GM12872 (cell line): ENCODE data around the gene MYO16.

ENCODE experiments used
- CTCF ChIP-seq: IDR thresholded peaks from 3 replicates; pipeline ENCODE4 v1.5.1; 2011; ENCODE audit warnings: low read depth, mild to moderate bottlenecking, low read length, moderate library complexity; ENCODE audit not compliant: insufficient read depth

MYO16 gene

DNA sequence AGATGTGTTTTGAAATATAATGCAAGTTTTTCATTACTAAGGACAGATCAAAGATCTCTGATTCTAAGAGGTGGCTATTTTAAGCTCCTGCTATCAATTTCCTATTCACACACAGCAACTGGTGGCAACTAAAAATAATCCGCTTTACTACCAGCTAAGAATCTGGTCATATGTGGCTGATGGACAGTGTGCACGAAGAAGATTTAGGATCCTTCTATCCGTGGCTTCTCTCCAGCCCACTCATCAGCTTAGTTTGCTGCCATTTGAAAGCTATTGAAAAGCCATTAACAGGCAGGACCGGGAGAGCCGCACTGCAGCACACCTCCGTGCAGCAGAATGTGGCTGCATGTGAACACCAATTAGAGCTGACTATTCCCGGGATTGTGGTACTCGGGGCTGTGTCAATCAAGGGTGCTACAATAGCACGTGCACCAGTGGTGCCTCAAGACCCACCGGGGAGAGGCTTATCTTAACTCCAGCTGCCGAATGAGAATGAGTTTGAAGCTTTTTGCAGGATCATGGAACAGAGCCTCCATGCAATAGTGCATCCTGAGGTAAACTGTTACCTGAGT, at the start of gene MYO16:
TSS of gene MYO16 (plus strand) at position 431 of the 572 bp plus-strand sequence. CDS start 234 bp downstream, outside the sequence.
- TF ChIP-seq CTCF: no peak

- TF ChIP-seq CTCF: no peak
These were observed 42.6 kb upstream of the MYO16 start for GRCh38 chr13:108586826-108587225.

DNA sequence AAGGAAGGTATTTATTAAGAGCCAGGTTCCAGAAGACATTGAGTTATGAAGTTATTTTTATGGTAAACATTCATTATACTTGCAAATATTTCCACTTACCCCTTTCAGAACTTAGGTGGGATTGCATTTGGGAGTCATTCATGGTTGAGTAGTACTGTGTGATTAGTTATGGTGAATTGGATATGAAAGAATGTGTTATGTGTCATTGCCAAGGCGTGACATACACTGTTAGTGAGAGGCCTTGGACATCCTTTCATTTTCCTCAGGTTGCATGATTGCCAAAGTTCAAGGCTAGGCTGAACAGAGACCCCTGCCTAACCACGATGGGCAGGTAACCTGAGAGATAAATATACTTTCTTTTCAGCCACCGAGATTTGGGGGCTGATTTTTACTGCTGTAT, 40.9 kb upstream of the MYO16 start:
- TF ChIP-seq CTCF: no peak

DNA sequence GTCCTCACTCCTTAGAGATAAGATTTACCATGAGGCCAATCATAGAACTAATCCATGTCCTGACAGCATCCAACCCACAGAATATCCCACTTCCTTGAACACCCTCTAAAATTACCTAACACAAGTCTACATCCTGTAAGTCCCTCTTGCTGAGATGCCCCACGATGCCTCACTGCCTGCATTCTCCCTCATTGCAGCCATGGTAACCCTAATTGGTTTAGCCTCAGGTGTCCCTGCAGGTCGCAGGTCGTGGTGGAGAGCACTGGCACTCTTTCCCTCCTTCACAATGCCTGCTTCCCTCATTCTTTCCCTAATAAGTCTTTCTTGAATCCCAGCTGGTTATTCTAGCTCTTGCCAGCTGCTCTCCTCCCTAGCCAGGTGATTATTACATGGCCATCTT, 35.3 kb upstream of the MYO16 start:
- no peak for TF ChIP-seq CTCF

DNA sequence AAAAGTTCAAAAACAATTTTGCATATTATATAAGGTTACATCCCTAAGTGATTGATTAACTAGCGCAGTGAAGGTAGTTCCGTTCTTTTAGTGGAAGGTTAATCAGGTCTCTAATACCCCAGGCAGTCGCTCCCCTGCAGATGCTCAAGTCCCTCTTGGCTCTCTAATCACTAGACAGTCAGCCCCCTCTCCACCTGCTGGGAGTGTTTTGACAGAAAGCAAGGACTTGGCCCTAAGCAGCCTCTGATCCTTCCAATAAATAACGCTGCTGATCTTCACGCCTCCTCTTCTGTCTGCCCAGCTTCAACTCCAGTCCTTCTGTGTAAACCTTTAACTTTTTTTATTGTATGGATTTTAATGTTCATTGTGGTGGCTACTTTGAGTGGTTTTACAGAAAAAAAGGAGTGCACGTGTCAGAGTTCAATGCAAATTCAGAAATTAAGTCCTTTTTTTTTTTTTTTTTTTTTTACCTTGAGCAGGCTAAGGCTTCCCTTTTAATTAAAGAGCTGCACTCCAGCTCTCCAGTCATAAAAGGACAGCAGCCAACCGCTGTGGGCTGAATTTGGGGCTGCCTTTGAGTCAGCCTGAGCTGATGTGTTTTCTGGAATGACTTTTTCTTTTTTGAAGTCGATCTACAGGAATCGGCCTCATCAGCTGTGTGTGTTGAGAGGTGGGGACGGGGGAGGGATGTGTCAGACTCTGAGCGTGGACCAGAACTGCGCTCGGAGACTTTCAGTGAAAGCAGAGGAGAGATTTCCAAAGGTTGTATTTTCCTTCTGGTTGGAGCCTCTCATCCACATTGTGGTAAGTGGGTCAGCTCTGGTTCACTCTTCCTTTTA, 33.8 kb upstream of the MYO16 start:
- no peak for TF ChIP-seq CTCF

GRCh38 chr13:108597943-108598342, 31.5 kb upstream of the MYO16 start:
- no peak for TF ChIP-seq CTCF

GRCh38 chr13:108606424-108606823, 23.0 kb upstream of the MYO16 start:
- no peak for TF ChIP-seq CTCF
